ENCODE measurements around the gene USP25.
A peak's percentile ranks its signal among the peaks of the same experiment; 100 is the strongest.
"Not testable (repeated sequence)": the region's sequence is repeated elsewhere in the genome, so short reads cannot be mapped to it uniquely, and the experiment has no call there.

The USP25 gene

GRCh38 chr21:15728046-15728445 is 1.7 kb upstream of the USP25 start:
- Histone ChIP-seq H3K4me3 (no peak overlapping the region), H3K9ac (ENCODE audit: insufficient read length) (no peak overlapping the region), H3K36me3 (ENCODE audit: insufficient read depth, low read length) (no peaks in the 10 kb centered on the region), H3K9me3 (ENCODE audit: low read depth, low read length) (no peaks in the 10 kb centered on the region), H3K27ac (no peak overlapping the region)
- TF ChIP-seq FOXP2 (optimal IDR thresholded peaks at IDR 0.05; ENCODE audit: control extremely low read depth, extremely low read length, insufficient read depth) (no peak), POLR2AphosphoS5 (IDR thresholded peaks at IDR 0.05; ENCODE audit: borderline replicate concordance, low read depth, low read length) (no peak), EZH2 (IDR thresholded peaks at IDR 0.05) (no peak)
- DNase-seq (ENCODE audit: low read depth, low spot score) = no peak

GRCh38 chr21:15729346-15729673 is 472 bp upstream of the USP25 start:
- TF ChIP-seq EZH2 (IDR thresholded peaks at IDR 0.05) (no peak), POLR2AphosphoS5 (IDR thresholded peaks at IDR 0.05; ENCODE audit: borderline replicate concordance, low read depth, low read length) (no peak), FOXP2 (optimal IDR thresholded peaks at IDR 0.05; ENCODE audit: control extremely low read depth, extremely low read length, insufficient read depth) (no peak)
- H3K36me3 ChIP-seq (ENCODE audit: insufficient read depth, low read length) = no peaks in the 10 kb centered on the region
- H3K9ac ChIP-seq (ENCODE audit: insufficient read length) = no peak overlapping the region
- no peak overlapping the region for H3K27ac ChIP-seq
- no peaks in the 10 kb centered on the region for H3K9me3 ChIP-seq (ENCODE audit: low read depth, low read length)
- H3K4me3 ChIP-seq = peak overlapping the region; percentile 73
- DNase-seq (ENCODE audit: low read depth, low spot score) = no peak

- Histone ChIP-seq H3K9ac (ENCODE audit: insufficient read length) (peak overlapping the region; percentile 75), H3K36me3 (ENCODE audit: insufficient read depth, low read length) (no peaks in the 10 kb centered on the region), H3K27ac (no peak overlapping the region), H3K9me3 (ENCODE audit: low read depth, low read length) (no peaks in the 10 kb centered on the region), H3K4me3 (peak overlapping the region; percentile 90)
- no peak for DNase-seq (ENCODE audit: low read depth, low spot score)
- TF ChIP-seq EZH2 (IDR thresholded peaks at IDR 0.05) (no peak), FOXP2 (optimal IDR thresholded peaks at IDR 0.05; ENCODE audit: control extremely low read depth, extremely low read length, insufficient read depth) (no peak), POLR2AphosphoS5 (IDR thresholded peaks at IDR 0.05; ENCODE audit: borderline replicate concordance, low read depth, low read length) (no peak)
Observed at GRCh38 chr21:15730484-15731242, 881 bp downstream of the USP25 start.

GRCh38 chr21:15731243-15731613 is 1.4 kb downstream of the USP25 start:
- no peak overlapping the region for H3K27ac ChIP-seq
- TF ChIP-seq FOXP2 (optimal IDR thresholded peaks at IDR 0.05; ENCODE audit: control extremely low read depth, extremely low read length, insufficient read depth) (no peak), POLR2AphosphoS5 (IDR thresholded peaks at IDR 0.05; ENCODE audit: borderline replicate concordance, low read depth, low read length) (no peak), EZH2 (IDR thresholded peaks at IDR 0.05) (no peak)
- no peaks in the 10 kb centered on the region for H3K9me3 ChIP-seq (ENCODE audit: low read depth, low read length)
- DNase-seq (ENCODE audit: low read depth, low spot score) = no peak
- H3K4me3 ChIP-seq = peak overlapping the region; percentile 90
- H3K9ac ChIP-seq (ENCODE audit: insufficient read length) = peak overlapping the region; percentile 75
- no peaks in the 10 kb centered on the region for H3K36me3 ChIP-seq (ENCODE audit: insufficient read depth, low read length)

- TF ChIP-seq POLR2AphosphoS5 (IDR thresholded peaks at IDR 0.05; ENCODE audit: borderline replicate concordance, low read depth, low read length) (no peak), EZH2 (IDR thresholded peaks at IDR 0.05) (no peak), FOXP2 (optimal IDR thresholded peaks at IDR 0.05; ENCODE audit: control extremely low read depth, extremely low read length, insufficient read depth) (no peak)
- Histone ChIP-seq H3K4me3 (peak overlapping the region; percentile 90), H3K36me3 (ENCODE audit: insufficient read depth, low read length) (peaks cover 6% of the 10 kb centered on the region; the same call in 1 of the 2 replicates), H3K27ac (no peak overlapping the region), H3K9ac (ENCODE audit: insufficient read length) (peak overlapping the region; percentile 75), H3K9me3 (ENCODE audit: low read depth, low read length) (0 out of 2 replicates have a peak, but pooled peaks cover 6% of the 10 kb centered on the region)
- no peak for DNase-seq (ENCODE audit: low read depth, low spot score)
Observed at GRCh38 chr21:15732290-15732995, 2.7 kb downstream of the USP25 start.

- H3K4me3 ChIP-seq = peak overlapping the region; percentile 90
Observed at GRCh38 chr21:15732996-15733329, 3.2 kb downstream of the USP25 start.

DNA sequence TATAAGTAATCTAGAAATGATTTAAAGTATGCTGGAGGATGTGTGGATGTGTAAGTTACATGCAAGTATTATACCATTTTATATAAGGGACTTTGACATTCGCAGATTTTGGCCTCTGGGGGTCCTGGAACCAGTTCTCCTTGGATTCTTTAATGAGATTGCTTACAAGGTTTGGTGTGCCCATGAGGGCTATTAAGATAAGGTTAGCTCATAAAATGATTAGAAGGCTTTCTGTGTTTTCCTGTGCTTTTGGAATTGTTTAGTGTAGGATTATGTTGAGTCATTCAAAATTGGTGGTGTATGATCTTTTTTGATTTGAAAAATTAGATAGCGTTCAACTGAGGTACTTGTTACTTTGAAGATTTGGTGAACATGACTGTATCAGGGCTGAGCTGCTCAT is 5.6 kb downstream of the USP25 start:
- DNase-seq (ENCODE audit: low read depth, low spot score) = no peak
- Histone ChIP-seq H3K9me3 (ENCODE audit: low read depth, low read length) (0 out of 2 replicates have a peak, but pooled peaks cover 14% of the 10 kb centered on the region), H3K4me3 (no peak overlapping the region; the same call in 1 of the 2 replicates), H3K27ac (peak overlapping the region; percentile 38; the same call in 1 of the 2 replicates), H3K9ac (ENCODE audit: insufficient read length) (no peak overlapping the region), H3K36me3 (ENCODE audit: insufficient read depth, low read length) (peaks cover 14% of the 10 kb centered on the region; the same call in 1 of the 2 replicates)
- TF ChIP-seq EZH2 (IDR thresholded peaks at IDR 0.05) (no peak), POLR2AphosphoS5 (IDR thresholded peaks at IDR 0.05; ENCODE audit: borderline replicate concordance, low read depth, low read length) (no peak), FOXP2 (optimal IDR thresholded peaks at IDR 0.05; ENCODE audit: control extremely low read depth, extremely low read length, insufficient read depth) (no peak)

More at GRCh38 chr21:15732996-15733329, 3.2 kb downstream of the USP25 start:
- TF ChIP-seq EZH2 (IDR thresholded peaks at IDR 0.05) = no peak
- no peak for TF ChIP-seq FOXP2 (optimal IDR thresholded peaks at IDR 0.05; ENCODE audit: control extremely low read depth, extremely low read length, insufficient read depth)
- no peak for TF ChIP-seq POLR2AphosphoS5 (IDR thresholded peaks at IDR 0.05; ENCODE audit: borderline replicate concordance, low read depth, low read length)
- Histone ChIP-seq H3K9ac (ENCODE audit: insufficient read length) (no peak overlapping the region), H3K27ac (no peak overlapping the region), H3K36me3 (ENCODE audit: insufficient read depth, low read length) (peaks cover 12% of the 10 kb centered on the region; the same call in 1 of the 2 replicates), H3K9me3 (ENCODE audit: low read depth, low read length) (0 out of 2 replicates have a peak, but pooled peaks cover 11% of the 10 kb centered on the region)
- DNase-seq (ENCODE audit: low read depth, low spot score) = no peak

GRCh38 chr21:15735931-15736330 is 6.1 kb downstream of the USP25 start:
- Histone ChIP-seq H3K9me3 (ENCODE audit: low read depth, low read length) (0 out of 2 replicates have a peak, but pooled peaks cover 14% of the 10 kb centered on the region), H3K36me3 (ENCODE audit: insufficient read depth, low read length) (peaks cover 14% of the 10 kb centered on the region; the same call in 1 of the 2 replicates)
- H3K27ac ChIP-seq; H3K9ac ChIP-seq (ENCODE audit: insufficient read length); DNase-seq (ENCODE audit: low read depth, low spot score); H3K4me3 ChIP-seq: not testable (repeated sequence)

DNA sequence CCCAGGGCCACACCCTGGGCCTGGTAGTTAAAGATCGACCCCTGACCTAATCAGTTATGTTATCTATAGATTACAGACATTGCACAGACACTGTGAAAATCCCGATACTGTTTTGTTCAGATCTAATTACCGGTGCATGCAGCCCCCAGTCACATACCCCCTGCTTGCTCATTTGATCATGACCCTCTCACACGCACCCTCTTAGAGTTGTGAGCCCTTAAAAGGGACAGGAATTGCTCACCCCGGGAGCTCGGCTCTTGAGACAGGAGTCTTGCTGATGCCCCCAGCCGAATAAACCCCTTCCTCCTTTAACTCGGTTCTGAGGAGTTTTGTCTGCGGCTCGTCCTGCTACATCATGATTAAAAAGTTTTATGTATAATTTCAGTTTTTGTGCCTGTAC is 9.0 kb downstream of the USP25 start:
- not testable (repeated sequence) for DNase-seq (ENCODE audit: low read depth, low spot score); H3K4me3 ChIP-seq; H3K27ac ChIP-seq; H3K9ac ChIP-seq (ENCODE audit: insufficient read length)
- peaks cover 32% of the 10 kb centered on the region for H3K36me3 ChIP-seq (ENCODE audit: insufficient read depth, low read length)
- H3K9me3 ChIP-seq (ENCODE audit: low read depth, low read length) = 0 out of 2 replicates have a peak, but pooled peaks cover 14% of the 10 kb centered on the region
